NCI-H524 (cell line): ENCODE measurements around the gene SDK2.

Experiments used
- DNase-seq, 2 experiments: peaks; one replicate each; lab custom pipeline; 2025; lab: John Stamatoyannopoulos, UW

SDK2 gene

DNA sequence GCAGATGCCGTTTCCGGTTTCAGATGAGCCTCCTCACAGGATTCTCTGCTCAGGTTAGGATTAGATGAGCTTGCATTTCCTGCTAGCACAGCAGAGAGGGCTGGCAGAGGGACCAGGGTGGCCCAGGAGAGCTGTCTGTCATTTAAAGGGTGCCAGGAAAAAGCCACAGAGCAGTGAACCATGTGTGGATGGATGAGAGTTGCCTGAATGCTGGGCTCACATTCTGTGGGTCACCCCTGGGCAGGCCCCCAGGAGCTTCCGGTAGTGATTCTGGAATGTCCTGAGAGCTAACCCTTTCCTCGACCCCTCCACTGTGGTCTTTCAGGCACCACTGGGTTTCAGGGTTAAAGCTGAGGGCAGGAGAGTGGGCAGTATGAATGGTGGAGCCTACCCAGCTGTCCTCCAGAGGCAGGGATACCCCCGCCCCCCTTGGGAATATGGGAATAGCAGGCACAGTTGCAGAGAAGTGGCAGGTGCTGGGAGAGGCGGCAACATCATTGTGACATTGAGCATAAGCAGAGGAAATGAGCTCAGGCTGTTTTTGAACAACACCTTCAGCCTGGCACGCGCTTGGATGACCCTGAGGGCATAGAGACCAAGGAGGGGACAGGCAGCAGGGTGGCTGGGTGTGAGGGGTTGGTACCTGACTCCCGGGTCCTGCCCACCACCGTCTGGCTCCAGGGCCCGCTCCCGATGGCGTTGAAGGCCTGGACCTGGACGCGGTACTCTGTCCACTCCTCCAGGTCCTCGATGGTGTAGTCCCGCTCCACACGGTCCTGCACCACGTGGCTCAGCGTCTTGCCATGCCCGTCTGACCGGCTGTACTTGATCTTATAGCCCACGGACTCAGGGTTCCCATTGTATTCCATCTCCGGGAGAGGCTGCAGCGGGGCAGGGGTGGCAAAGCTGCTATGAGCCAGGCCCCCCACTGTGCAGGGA is 249.5 kb downstream of the SDK2 start:
- DNase-seq: peak in 1 of 2 experiments; percentile 48

DNA sequence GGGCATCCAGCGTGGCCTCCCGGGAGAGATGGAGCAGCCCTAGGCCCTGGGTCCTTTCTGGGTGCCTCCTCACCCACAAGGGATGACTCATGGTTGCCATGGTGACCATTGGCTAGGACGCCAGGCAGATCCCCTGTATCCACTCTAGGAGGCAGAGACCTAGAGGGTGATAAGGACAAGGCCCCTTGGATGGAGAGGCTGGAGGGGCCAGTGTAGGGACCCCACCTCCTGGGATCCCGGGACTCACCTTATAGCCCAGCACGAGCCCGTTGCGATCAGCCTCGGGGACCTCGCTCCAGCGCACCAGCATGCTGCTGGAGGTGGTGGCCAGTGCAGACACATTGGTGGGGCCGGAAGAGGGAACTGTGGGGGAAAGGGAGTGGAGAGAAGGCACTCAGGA is 250.3 kb downstream of the SDK2 start:
- peak in 1 of 2 experiments; percentile 35 for DNase-seq

DNA sequence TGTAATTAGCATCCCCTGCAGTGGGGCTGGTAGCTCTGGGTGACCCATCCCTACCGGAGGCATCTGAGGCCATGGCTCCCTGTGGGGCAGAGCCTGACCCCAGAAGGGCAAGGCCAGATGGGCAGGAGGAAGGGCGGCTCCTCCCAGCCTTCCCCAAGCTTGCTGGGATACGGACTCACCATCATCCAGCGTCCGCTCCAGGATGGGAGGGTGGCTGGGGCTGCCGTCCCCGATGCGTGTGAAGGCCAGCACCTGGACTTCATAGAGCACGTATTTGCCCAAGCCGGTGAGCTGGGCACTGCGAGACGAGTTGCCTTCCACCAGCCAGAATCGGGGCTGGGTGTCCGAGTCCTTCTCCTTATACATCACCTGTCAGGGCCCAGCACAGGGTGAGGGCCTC is 250.9 kb downstream of the SDK2 start:
- DNase-seq: no peak

- DNase-seq: no peak
These were observed 252.6 kb downstream of the SDK2 start for GRCh38 chr17:73391331-73392265.

- no peak for DNase-seq
These were observed 253.4 kb downstream of the SDK2 start for GRCh38 chr17:73390851-73391250.

DNA sequence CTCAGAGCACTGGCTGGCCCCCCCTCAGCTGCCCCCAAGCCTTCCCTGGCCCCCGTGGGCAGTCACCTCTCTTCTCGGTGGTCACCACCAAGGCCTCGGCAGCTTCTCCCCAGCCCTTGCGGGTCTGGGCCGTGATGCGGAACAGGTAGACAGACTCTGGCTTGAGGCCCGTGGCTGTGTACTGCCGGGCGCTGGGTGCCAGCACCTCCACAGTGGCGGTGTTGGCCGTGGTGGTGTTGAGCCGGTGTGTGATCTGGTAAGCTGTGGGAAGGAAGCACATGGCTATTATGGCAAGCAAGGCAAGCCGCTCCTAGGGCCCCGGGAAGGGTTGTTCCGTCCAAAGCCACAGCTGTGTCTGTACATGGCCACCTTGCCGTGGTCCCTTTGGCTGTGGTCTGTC is 254.0 kb downstream of the SDK2 start:
- DNase-seq: no peak

GRCh38 chr17:73389411-73389810 is 254.8 kb downstream of the SDK2 start:
- no peak for DNase-seq

DNA sequence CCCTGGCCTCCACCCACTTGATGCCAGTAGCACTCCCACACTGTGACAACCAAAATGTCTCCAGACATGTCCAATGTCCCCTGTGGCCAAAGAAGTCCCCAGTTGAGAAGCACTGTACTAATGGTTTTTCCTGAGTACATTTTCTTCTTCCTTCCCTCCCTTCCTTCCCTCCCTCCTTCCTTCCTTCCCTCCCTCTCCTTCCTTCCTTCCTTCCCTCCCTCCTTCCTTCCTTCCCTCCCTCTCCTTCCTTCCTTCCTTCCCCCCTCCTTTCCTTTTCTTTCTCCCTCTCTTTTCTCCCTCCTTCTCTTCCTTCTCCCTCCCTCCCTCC is 255.7 kb downstream of the SDK2 start:
- no peak for DNase-seq

DNA sequence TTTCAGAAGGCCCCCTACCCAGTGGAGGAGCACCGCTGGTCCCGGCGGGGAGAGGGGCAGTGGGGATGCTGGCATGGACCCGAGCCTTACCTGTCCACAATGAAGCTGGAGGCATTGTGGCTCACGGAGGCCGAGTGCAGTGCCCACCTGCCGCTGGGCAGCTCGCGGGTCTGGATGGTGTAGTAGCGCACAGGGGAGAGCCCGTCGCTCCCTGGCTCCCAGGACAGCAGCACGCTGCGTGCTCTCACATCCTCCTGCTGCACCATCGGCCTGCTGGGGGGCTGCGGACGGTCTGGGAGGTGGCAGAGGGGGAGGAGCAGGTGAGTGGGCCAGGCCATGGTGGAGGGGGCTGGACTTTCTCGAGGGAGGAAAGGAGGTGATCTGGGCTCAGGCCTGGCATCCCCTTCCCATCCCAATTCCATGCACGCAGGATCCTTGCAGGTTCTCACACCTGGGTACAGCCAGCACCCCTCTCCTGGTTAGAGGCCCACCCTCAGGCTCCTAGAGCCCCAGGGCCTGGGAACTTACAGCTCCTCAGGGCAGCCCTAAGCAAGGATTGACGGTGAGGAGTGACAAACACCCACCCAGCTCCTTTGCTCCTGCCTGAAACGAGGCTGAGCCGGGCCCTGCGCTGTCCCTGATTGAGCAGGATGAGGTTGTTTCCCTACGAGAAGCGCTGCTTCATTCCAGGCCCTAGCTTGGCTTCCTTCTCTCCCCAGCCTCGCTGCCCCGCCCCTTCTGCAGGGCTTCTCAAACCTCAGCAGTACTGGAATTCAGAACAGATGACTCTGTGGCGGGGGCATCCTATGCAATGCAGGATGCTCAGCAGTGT is 256.3 kb downstream of the SDK2 start:
- DNase-seq: no peak

- DNase-seq: no peak
These were observed 257.7 kb downstream of the SDK2 start for GRCh38 chr17:73386561-73386960.

GRCh38 chr17:73384926-73385325 is 259.3 kb downstream of the SDK2 start:
- peak; percentile 81 to 86 for DNase-seq

DNA sequence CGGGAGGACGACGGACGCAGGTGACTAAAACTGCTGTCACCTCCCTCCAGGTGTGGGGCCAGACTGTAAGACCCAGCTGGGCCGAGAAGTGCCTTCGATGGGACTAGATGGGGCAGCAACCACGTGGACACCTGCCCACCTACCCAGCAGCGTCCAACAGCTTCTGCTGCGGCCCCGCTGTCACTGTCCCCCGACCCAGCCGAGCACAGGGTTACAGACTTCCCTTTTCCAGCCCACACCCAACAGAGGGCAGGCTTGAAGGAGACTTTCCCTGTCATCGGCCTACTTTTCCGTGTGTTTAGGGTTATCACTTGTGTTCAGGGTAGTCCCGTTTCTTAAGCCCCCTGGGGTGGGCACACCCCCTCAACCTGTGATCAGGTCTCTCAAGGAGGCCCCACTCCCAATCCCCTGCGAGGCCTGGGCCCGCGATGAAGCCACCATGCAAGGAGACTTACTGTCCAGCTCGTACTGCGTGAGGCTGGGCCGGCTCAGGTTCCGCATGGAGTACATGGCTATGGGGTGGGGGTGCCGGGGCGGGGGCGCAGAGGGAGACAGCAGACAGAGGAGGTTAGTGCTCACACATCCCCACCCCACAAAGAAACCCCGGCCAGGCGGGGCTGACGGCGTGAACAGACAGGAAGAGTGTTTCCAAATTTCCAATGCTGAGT is 263.7 kb downstream of the SDK2 start:
- no peak for DNase-seq

GRCh38 chr17:73379826-73380225 is 264.4 kb downstream of the SDK2 start:
- DNase-seq: no peak

DNA sequence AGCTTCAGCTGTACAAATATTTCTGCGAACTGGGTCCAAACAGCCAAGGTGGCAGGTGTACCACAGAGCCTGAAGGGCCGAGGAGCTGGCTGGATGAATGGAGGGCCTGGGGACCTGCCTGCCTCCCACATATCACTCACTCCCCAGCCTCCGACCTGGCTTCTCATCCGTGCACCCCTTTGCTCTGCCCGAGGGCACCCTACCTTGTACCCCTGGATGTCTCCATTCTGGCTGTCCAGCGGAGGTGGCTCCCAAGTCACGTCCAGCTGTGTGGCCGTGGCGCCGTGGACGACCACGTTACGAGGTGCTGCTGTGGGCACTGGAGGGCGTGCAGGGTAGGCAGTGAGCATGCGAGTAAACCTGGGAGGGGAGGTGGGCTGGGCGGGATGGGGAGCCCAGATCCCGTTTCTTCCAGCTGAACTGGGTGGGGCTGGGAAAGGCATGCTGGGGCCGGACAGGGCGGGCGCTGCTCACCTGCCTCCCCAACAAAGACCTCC is 265.2 kb downstream of the SDK2 start:
- no peak for DNase-seq

GRCh38 chr17:73376636-73377035 is 267.6 kb downstream of the SDK2 start:
- DNase-seq: no peak

DNA sequence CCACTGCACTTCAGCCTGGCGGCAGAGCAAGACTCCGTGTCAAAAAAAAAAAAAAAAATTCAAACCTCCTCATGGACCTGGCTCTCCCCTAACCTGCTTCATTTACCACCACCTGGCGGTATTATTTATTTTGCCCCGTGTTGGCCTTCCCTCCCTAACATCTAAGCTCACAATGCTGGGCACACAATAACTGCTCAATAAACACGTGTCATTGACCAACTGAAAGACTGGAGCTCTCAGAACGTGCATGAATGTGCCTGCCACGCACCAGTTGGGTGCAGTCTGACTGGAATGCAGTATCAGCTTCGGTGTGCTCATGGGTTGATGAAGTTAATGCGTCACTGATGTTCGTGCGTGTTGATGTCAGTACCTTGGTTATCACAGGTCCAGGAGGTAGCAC is 268.1 kb downstream of the SDK2 start:
- DNase-seq: no peak

GRCh38 chr17:73371836-73372235 is 272.4 kb downstream of the SDK2 start:
- no peak for DNase-seq

DNA sequence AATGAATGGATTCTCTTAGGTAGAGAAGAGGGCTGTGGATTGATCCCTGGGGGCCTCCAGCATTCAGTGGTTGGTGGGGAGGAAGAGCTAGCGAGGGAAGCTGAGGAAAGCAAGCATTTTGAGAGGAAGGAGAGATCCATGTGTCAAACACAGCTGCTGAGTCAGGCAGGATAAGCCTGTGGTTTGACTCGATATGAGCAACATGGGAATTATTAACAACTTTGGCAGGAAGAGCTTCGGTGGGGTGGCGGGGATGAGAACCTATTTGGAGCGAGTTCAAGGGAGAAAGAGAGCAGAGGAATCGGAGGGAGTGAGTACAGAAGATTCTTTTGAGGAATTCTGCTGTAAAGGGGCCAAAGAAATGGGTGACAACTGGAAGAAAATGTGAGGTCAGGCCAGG is 273.0 kb downstream of the SDK2 start:
- DNase-seq: no peak

DNA sequence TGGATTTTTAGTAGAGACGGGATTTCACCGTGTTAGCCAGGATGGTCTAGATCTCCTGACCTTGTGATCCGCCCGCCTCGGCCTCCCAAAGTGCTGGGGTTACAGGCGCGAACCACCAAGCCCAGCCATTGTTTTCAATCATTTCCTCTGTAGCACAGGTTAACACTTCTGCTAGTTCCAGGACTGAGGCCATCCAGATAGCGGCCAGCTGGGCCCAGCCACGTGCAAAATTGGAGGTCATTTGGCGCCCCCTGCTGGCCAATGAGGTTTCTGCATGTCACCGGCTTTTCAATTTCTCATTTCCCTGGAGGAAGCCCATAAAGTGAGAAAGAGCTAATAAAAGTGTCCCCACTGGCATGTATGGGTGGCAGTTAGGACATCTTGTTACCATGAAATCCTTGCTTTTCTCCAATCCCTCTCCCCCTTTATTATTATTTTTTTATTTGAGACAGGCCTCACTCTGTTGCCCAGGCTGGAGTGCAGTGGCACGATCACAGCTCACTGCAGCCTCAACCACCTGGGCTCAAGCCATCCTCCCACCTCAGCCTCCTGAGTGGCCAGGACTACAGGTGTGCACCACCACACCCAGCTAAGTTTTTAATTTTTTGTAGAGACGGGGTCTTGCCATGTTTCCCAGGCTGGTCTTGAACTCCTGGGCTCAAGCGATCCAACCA is 274.3 kb downstream of the SDK2 start:
- DNase-seq: peak; percentile 73 to 90

- no peak for DNase-seq
These were observed 275.1 kb downstream of the SDK2 start for GRCh38 chr17:73369111-73369521.
